ENCODE data around the gene RAB42.
"Not testable (repeated sequence)": the region's sequence is repeated elsewhere in the genome, so short reads cannot be mapped to it uniquely, and the experiment has no call there.

The RAB42 gene

DNA sequence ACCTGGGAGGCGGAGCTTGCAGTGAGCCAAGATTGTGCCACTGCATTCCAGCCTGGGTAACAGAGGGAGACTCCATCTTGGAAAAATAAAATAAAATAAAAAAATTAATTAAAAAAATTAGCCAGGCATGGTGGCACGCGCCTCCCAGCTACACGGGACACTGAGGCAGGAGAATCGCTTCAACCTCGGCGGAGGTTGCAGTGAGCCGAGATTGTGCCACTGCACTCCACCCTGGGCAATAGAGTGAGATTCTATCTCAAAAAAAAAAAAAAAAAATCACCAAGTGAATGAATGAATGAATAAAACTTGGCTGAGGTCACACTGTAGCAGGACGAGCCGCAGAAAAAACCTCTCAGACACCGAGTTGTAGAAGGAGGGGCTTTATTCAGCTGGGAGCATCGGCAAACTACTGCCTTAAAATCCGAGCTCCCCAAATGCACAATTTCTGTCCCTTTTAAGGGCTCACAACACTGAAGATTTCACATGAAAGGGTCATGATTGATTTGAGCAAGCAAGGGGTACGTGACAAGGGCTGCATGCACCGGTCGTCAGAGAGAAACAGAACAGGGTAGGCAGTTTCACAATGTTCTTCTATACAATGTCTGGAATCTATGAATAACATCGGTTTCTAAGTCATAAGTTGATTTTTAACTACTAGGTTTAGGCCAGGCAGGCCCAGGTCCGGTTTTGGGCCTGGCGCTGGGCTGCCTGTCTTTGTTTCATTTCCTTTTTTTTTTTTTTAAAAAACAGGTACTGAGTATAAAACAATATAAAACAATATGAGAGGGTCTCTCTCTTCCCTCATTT, 5.3 kb upstream of the RAB42 start:
- not testable (repeated sequence) for H4K91ac ChIP-seq (ENCODE audit: low read depth, low read length); H3K79me2 ChIP-seq (ENCODE audit: control insufficient read depth, insufficient read depth, low read length, poor library complexity); H3K4me3 ChIP-seq (ENCODE audit: low read depth, low read length); H3K4ac ChIP-seq (ENCODE audit: low read depth, low read length); H3K9ac ChIP-seq (ENCODE audit: low read length); H3K23ac ChIP-seq (ENCODE audit: low read length); H3K9me3 ChIP-seq (ENCODE audit: insufficient read depth, low read depth, low read length); H2BK5ac ChIP-seq (ENCODE audit: low read depth, low read length, poor library complexity); H2BK12ac ChIP-seq (ENCODE audit: low read length); H2AFZ ChIP-seq (ENCODE audit: insufficient read depth, low read length, poor library complexity); H3K27ac ChIP-seq (ENCODE audit: low read depth, low read length); H2BK120ac ChIP-seq (ENCODE audit: insufficient read depth, low read length, poor library complexity); H4K8ac ChIP-seq (ENCODE audit: low read depth, low read length); H3K4me1 ChIP-seq (ENCODE audit: control insufficient read depth in 1 of 2, insufficient read depth in 2 of 2, low read length in 2 of 2); H3K27me3 ChIP-seq (ENCODE audit: insufficient read depth, low read length); H3K18ac ChIP-seq (ENCODE audit: low read length); H3K79me1 ChIP-seq (ENCODE audit: low read length); H2AK5ac ChIP-seq (ENCODE audit: low read length); H3K14ac ChIP-seq (ENCODE audit: low read length); H4K12ac ChIP-seq (ENCODE audit: low read depth, low read length); H3K36me3 ChIP-seq (ENCODE audit: control insufficient read depth in 1 of 2, insufficient read depth in 2 of 2, low read length in 2 of 2); H3K4me2 ChIP-seq (ENCODE audit: low read length)
- peak in 1 of 2 donors; percentile 25 for DNase-seq
- WGBS (ENCODE audit: extremely low coverage, insufficient coverage, insufficient read length), result no CpG with 5 or more reads among the region's 19 CpGs

DNA sequence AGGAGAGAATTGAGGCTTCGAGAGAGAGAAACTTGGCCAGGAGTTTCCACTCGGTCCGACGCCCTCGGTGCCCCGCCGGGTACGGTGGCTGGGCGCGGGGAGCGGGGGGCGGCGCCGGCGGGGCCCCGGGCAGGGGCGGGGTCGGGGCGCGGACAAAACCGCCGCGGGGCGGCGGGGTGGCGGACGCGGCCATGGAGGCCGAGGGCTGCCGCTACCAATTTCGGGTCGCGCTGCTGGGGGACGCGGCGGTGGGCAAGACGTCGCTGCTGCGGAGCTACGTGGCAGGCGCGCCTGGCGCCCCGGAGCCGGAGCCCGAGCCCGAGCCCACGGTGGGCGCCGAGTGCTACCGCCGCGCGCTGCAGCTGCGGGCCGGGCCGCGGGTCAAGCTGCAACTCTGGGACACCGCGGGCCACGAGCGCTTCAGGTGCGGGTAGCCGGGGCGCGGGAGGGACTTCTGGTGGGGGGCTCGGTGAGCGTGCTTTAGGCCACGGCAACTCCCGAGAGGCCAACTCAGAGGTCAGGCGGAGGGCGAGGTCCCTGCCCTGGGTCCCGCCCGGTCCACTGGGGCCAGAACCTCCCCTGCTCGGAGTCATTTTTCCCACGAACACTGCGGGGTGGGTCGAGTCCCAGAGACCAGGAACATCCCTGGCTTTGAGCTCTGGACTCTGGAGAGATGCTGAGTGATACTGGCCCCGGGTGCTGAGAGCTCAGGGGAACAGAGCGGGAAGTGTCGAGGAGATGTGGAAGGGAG, 431 bp downstream of the RAB42 start:
- Histone ChIP-seq H2AK5ac (ENCODE audit: low read length) (peak overlapping the region; percentile 59), H3K4ac (ENCODE audit: low read depth, low read length) (no peak overlapping the region), H4K91ac (ENCODE audit: low read depth, low read length) (peak overlapping the region; percentile 70), H3K23ac (ENCODE audit: low read length) (no peak overlapping the region), H3K4me2 (ENCODE audit: low read length) (peak overlapping the region; percentile 90), H4K12ac (ENCODE audit: low read depth, low read length) (peak overlapping the region; percentile 74), H3K79me1 (ENCODE audit: low read length) (peaks cover 7% of the 10 kb centered on the region), H3K4me1 (ENCODE audit: control insufficient read depth in 1 of 2, insufficient read depth in 2 of 2, low read length in 2 of 2) (peaks cover 8 to 10% of the 10 kb centered on the region in 2 experiments), H3K4me3 (ENCODE audit: low read depth, low read length) (peak overlapping the region; percentile 67), H3K27ac (ENCODE audit: low read depth, low read length) (no peak overlapping the region), H3K79me2 (ENCODE audit: control insufficient read depth, insufficient read depth, low read length, poor library complexity) (peaks cover 5% of the 10 kb centered on the region), H3K14ac (ENCODE audit: low read length) (peak overlapping the region; percentile 89), H2BK5ac (ENCODE audit: low read depth, low read length, poor library complexity) (peak overlapping the region; percentile 27), H4K8ac (ENCODE audit: low read depth, low read length) (peak overlapping the region; percentile 85), H3K9me3 (ENCODE audit: insufficient read depth, low read depth, low read length) (no peaks in the 10 kb centered on the region), H2BK120ac (ENCODE audit: insufficient read depth, low read length, poor library complexity) (peak overlapping the region; percentile 21), H2AFZ (ENCODE audit: insufficient read depth, low read length, poor library complexity) (peak overlapping the region; percentile 82), H3K36me3 (ENCODE audit: control insufficient read depth in 1 of 2, insufficient read depth in 2 of 2, low read length in 2 of 2) (no peaks in the 10 kb centered on the region), H3K18ac (ENCODE audit: low read length) (peak overlapping the region; percentile 41), H2BK12ac (ENCODE audit: low read length) (peak overlapping the region; percentile 80), H3K27me3 (ENCODE audit: insufficient read depth, low read length) (no peaks in the 10 kb centered on the region), H3K9ac (ENCODE audit: low read length) (no peak overlapping the region)
- no CpG with 5 or more reads among the region's 81 CpGs for WGBS (ENCODE audit: extremely low coverage, insufficient coverage, insufficient read length)
- DNase-seq, result peak in 1 of 2 donors; percentile 36

DNA sequence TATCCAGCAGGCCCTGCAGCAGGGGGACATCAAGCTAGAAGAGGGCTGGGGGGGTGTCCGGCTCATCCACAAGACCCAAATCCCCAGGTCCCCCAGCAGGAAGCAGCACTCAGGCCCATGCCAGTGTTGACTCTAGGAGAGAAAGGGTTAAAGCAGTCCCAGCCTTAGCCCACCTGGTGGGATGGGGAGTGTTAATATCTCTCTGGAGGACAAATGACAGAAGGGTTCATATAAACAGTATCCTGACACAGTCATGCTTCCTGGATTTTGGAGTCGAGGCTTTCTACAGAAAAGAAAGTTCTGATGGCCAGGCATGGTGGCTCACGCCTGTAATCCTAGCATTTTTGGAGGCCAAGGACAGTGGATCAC, 1.9 kb downstream of the RAB42 start:
- no CpG with 5 or more reads among the region's 3 CpGs for WGBS (ENCODE audit: extremely low coverage, insufficient coverage, insufficient read length)
- H3K27ac ChIP-seq (ENCODE audit: low read depth, low read length), result not testable (repeated sequence)

DNA sequence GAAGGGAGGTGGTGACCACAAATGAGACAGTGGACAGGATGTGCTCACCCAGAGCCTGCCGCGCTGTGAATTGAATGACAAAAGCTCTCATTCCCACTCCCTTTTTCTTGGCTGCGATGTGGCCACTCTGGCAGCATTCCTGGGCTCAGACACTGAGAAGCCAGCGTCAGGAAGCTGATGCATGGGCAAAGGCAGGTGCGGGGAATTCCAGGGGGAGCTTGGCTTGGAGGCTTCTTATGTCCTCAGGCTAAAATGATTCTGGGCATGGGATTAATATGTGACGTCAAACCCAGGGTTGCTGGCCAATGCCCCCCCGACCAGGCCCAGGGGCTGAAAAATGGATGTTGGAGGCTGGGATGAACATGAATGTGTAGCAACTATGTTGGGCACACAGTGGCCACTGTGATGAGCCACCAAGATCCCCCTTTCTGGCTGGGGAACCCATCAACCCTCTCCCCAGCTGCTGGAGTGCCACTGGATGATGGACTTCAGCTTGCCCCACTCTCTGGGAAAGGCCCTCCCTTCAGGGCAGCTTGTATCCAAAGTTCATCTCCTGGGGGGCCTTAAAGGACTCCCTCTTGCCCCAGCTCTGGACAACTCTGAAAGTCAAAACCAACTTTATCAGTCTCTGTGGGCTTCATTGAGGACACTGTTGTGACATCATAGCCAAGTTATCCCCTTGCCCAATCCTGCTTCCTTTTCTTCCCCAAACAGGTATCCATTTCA, 2.8 kb downstream of the RAB42 start:
- peaks cover 14 to 19% of the 10 kb centered on the region in 2 experiments for H3K4me1 ChIP-seq (ENCODE audit: control insufficient read depth in 1 of 2, insufficient read depth in 2 of 2, low read length in 2 of 2)
- not testable (repeated sequence) for H2BK5ac ChIP-seq (ENCODE audit: low read depth, low read length, poor library complexity); H3K4ac ChIP-seq (ENCODE audit: low read depth, low read length); DNase-seq; H3K18ac ChIP-seq (ENCODE audit: low read length); H3K27me3 ChIP-seq (ENCODE audit: insufficient read depth, low read length); H3K9ac ChIP-seq (ENCODE audit: low read length); H3K4me2 ChIP-seq (ENCODE audit: low read length); H3K79me2 ChIP-seq (ENCODE audit: control insufficient read depth, insufficient read depth, low read length, poor library complexity); H4K8ac ChIP-seq (ENCODE audit: low read depth, low read length); H3K9me3 ChIP-seq (ENCODE audit: insufficient read depth, low read depth, low read length); H4K91ac ChIP-seq (ENCODE audit: low read depth, low read length); H2AK5ac ChIP-seq (ENCODE audit: low read length); H4K12ac ChIP-seq (ENCODE audit: low read depth, low read length); H3K27ac ChIP-seq (ENCODE audit: low read depth, low read length); H2BK120ac ChIP-seq (ENCODE audit: insufficient read depth, low read length, poor library complexity); H3K23ac ChIP-seq (ENCODE audit: low read length); H3K14ac ChIP-seq (ENCODE audit: low read length); H3K4me3 ChIP-seq (ENCODE audit: low read depth, low read length); H2BK12ac ChIP-seq (ENCODE audit: low read length); H2AFZ ChIP-seq (ENCODE audit: insufficient read depth, low read length, poor library complexity); H3K36me3 ChIP-seq (ENCODE audit: control insufficient read depth in 1 of 2, insufficient read depth in 2 of 2, low read length in 2 of 2)
- WGBS (ENCODE audit: extremely low coverage, insufficient coverage, insufficient read length), result no CpG with 5 or more reads among the region's 7 CpGs
- peaks cover 10% of the 10 kb centered on the region for H3K79me1 ChIP-seq (ENCODE audit: low read length)

More for the DNA sequence above, 1.9 kb downstream of the RAB42 start:
- H3K36me3 ChIP-seq (ENCODE audit: control insufficient read depth in 1 of 2, insufficient read depth in 2 of 2, low read length in 2 of 2); H3K14ac ChIP-seq (ENCODE audit: low read length); H3K4ac ChIP-seq (ENCODE audit: low read depth, low read length); H4K8ac ChIP-seq (ENCODE audit: low read depth, low read length); H3K23ac ChIP-seq (ENCODE audit: low read length); H3K9me3 ChIP-seq (ENCODE audit: insufficient read depth, low read depth, low read length); H2AK5ac ChIP-seq (ENCODE audit: low read length); H3K79me1 ChIP-seq (ENCODE audit: low read length); H2AFZ ChIP-seq (ENCODE audit: insufficient read depth, low read length, poor library complexity); H2BK120ac ChIP-seq (ENCODE audit: insufficient read depth, low read length, poor library complexity); H4K12ac ChIP-seq (ENCODE audit: low read depth, low read length); H3K4me3 ChIP-seq (ENCODE audit: low read depth, low read length); H2BK12ac ChIP-seq (ENCODE audit: low read length); H3K79me2 ChIP-seq (ENCODE audit: control insufficient read depth, insufficient read depth, low read length, poor library complexity); H3K18ac ChIP-seq (ENCODE audit: low read length); DNase-seq; H2BK5ac ChIP-seq (ENCODE audit: low read depth, low read length, poor library complexity); H3K9ac ChIP-seq (ENCODE audit: low read length); H3K27me3 ChIP-seq (ENCODE audit: insufficient read depth, low read length); H4K91ac ChIP-seq (ENCODE audit: low read depth, low read length); H3K4me2 ChIP-seq (ENCODE audit: low read length): not testable (repeated sequence)
- H3K4me1 ChIP-seq (ENCODE audit: control insufficient read depth in 1 of 2, insufficient read depth in 2 of 2, low read length in 2 of 2), result peaks cover 12 to 13% of the 10 kb centered on the region in 2 experiments

Measured in trophoblast cell (in vitro differentiated cells and primary cell).